Fibroblast of pulmonary artery (primary cell): ENCODE measurements around the gene SERINC2.
A peak's percentile ranks its signal among the peaks of the same experiment; 100 is the strongest.
"Not testable (repeated sequence)": the region's sequence is repeated elsewhere in the genome, so short reads cannot be mapped to it uniquely, and the experiment has no call there.

Experiments used
- DNase-seq: peaks from one replicate; pipeline ENCODE4 v3.0.0-alpha.2; 2010; ENCODE audit warnings: low read depth
- H3K4me3 ChIP-seq: replicated peaks from 2 replicates; pipeline ENCODE4 v1.5.1; 2011; ENCODE audit warnings: low read depth, mild to moderate bottlenecking, control low read depth, low read length, moderate library complexity
- TF ChIP-seq, protein P1 (sequence below): IDR thresholded peaks from 2 replicates; pipeline ENCODE4 v1.5.1; 2011; ENCODE audit warnings: mild to moderate bottlenecking, control low read depth, low read length, inconsistent platforms; ENCODE audit errors: missing control alignments

Gene SERINC2

GRCh38 chr1:31470794-31471315, 57.8 kb downstream of the SERINC2 start:
- no peak for DNase-seq
- TF ChIP-seq, protein P1, sequence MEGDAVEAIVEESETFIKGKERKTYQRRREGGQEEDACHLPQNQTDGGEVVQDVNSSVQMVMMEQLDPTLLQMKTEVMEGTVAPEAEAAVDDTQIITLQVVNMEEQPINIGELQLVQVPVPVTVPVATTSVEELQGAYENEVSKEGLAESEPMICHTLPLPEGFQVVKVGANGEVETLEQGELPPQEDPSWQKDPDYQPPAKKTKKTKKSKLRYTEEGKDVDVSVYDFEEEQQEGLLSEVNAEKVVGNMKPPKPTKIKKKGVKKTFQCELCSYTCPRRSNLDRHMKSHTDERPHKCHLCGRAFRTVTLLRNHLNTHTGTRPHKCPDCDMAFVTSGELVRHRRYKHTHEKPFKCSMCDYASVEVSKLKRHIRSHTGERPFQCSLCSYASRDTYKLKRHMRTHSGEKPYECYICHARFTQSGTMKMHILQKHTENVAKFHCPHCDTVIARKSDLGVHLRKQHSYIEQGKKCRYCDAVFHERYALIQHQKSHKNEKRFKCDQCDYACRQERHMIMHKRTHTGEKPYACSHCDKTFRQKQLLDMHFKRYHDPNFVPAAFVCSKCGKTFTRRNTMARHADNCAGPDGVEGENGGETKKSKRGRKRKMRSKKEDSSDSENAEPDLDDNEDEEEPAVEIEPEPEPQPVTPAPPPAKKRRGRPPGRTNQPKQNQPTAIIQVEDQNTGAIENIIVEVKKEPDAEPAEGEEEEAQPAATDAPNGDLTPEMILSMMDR = no peak
- H3K4me3 ChIP-seq = no peak overlapping the region

- H3K4me3 ChIP-seq, DNase-seq: not testable (repeated sequence)
Measured at GRCh38 chr1:31471452-31472313, 58.7 kb downstream of the SERINC2 start.

- DNase-seq, H3K4me3 ChIP-seq: not testable (repeated sequence)
Measured at GRCh38 chr1:31472314-31472651, 59.3 kb downstream of the SERINC2 start.

DNA sequence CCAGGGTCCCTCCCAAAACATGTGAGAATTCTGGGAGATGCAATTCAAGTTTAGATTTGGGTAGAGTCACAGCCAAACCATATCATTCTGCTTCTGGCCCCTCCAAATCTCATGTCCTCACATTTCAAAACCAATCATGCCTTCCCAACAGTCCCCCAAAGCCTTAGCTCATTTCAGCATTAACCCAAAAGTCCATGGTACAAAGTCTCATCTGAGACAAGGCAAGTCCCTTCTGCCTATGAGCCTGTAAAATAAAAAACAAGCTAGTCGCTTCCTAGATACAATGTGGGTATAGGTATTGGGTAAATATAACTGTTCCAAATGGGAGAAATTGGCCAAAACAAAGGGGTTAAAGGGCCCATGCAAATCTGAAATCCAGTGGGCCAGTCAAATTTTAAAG, 59.7 kb downstream of the SERINC2 start:
- not testable (repeated sequence) for H3K4me3 ChIP-seq, DNase-seq

GRCh38 chr1:31473508-31473907, 60.5 kb downstream of the SERINC2 start:
- DNase-seq, H3K4me3 ChIP-seq: not testable (repeated sequence)

DNA sequence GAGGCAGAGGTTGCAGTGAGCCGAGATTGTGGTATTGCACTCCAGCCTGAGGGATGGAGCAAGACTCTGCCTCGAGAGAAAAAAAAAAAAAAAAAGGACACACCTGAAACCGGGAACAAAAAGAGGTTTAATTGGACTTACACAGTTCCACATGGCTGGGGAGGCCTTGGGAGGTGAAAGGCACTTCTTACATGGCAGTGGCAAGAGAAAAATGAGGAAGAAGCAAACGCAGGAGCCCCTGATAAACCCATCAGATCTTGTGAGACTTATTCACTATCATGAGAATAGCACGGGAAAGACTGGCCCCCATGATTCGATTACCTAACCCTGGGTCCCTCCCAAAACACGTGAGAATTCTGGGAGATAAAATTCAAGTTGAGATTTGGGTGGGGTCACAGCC, 61.6 kb downstream of the SERINC2 start:
- not testable (repeated sequence) for H3K4me3 ChIP-seq, DNase-seq

DNA sequence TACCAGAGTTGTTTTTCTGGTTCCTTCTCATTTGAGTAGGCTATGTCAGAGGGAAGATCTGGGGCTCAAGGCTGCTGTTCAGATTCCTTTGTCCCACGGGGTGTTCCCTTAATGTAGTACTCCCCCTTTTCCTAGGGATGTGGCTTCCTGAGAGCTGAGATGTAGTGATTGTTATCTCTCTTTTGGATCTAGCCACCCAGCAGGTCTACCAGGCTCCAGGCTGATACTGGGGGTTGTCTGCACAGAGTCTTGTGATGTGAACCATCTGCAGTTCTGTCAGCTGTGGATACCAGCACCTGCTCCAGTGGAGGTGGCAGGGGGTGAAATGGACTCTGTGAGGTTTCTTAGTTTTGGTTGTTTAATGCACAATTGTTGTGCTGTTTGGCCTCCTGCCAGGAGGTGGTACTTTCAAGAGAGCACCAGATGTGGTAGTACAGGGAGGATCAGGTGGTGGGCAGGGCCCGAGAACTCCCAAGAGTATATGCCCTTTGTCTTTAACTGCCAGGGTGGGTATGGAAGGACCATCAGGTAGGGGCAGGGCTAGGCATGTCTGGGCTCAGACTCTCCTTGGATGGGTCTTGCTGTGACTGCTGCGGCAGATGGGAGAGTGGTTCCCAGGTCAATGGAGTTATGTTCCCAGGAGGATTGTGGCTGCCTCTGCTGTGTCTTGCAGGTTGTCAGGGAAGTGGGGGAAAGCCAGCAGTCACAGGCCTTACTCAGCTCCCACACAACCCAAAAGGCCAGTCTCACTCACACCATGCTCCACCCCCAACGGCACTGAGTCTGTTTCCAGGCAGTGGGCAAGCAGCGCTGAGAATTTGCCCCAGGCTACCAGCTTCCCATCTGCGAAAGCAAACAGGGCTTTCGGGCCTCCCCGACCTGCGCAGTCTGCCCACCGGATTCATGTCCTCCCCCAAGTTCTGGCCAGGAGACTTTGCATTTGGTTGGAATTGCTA, 64.2 kb downstream of the SERINC2 start:
- no peak overlapping the region for H3K4me3 ChIP-seq
- DNase-seq = no peak
- TF ChIP-seq, protein P1 = no peak

- TF ChIP-seq, protein P1 = no peak
- no peak overlapping the region for H3K4me3 ChIP-seq
- DNase-seq = no peak
Measured at GRCh38 chr1:31478167-31478566, 65.2 kb downstream of the SERINC2 start.

- H3K4me3 ChIP-seq = no peak overlapping the region
- peak; percentile 72 for DNase-seq
Measured at GRCh38 chr1:31479811-31480210, 66.8 kb downstream of the SERINC2 start.

DNA sequence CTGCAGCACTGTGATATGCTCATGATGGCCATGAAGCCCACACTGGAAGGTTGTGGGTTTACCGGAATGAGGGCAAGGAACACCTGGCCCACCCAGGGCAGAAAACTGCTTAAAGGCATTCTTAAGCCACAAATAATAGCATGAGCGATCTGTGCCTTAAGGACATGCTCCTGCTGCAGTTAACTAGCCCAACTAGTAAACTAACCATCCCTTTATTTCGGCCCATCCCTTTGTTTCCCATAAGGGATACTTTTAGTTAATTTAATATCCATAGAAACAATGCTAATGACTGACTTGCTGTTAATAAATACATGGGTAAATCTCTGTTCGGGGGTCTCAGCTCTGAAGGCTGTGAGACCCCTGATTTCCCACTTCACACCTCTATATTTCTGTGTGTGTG, 67.4 kb downstream of the SERINC2 start:
- not testable (repeated sequence) for DNase-seq, H3K4me3 ChIP-seq

More at GRCh38 chr1:31479811-31480210, 66.8 kb downstream of the SERINC2 start:
- TF ChIP-seq, protein P1 = no peak
